22Rv1 (cell line): ENCODE results near the gene THRB.

Experiments
- H3K27ac ChIP-seq: fragments of 450-650 bp; 2 replicates; pipeline ENCODE4 v1.5.1; 2017
- ZFX ChIP-seq: fragments of 450-650 bp; IDR thresholded peaks from 2 replicates; pipeline ENCODE4 v1.6.1; 2017; ENCODE audit warnings: antibody characterized with exemption, borderline replicate concordance
- TF ChIP-seq, protein P1 (sequence below): fragments of 450-650 bp; IDR thresholded peaks from 2 replicates; pipeline ENCODE4 v1.5.1; 2017; ENCODE audit warnings: mild to moderate bottlenecking

Gene THRB

GRCh38 chr3:24377218-24377993 lies 117.2 kb downstream of the THRB start:
- TF ChIP-seq, protein P1, sequence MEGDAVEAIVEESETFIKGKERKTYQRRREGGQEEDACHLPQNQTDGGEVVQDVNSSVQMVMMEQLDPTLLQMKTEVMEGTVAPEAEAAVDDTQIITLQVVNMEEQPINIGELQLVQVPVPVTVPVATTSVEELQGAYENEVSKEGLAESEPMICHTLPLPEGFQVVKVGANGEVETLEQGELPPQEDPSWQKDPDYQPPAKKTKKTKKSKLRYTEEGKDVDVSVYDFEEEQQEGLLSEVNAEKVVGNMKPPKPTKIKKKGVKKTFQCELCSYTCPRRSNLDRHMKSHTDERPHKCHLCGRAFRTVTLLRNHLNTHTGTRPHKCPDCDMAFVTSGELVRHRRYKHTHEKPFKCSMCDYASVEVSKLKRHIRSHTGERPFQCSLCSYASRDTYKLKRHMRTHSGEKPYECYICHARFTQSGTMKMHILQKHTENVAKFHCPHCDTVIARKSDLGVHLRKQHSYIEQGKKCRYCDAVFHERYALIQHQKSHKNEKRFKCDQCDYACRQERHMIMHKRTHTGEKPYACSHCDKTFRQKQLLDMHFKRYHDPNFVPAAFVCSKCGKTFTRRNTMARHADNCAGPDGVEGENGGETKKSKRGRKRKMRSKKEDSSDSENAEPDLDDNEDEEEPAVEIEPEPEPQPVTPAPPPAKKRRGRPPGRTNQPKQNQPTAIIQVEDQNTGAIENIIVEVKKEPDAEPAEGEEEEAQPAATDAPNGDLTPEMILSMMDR: no peak
- no peak overlapping the region for H3K27ac ChIP-seq

GRCh38 chr3:24375947-24376384 lies 118.7 kb downstream of the THRB start:
- TF ChIP-seq, protein P1: no peak
- TF ChIP-seq ZFX: no peak
- H3K27ac ChIP-seq: no peak overlapping the region

DNA sequence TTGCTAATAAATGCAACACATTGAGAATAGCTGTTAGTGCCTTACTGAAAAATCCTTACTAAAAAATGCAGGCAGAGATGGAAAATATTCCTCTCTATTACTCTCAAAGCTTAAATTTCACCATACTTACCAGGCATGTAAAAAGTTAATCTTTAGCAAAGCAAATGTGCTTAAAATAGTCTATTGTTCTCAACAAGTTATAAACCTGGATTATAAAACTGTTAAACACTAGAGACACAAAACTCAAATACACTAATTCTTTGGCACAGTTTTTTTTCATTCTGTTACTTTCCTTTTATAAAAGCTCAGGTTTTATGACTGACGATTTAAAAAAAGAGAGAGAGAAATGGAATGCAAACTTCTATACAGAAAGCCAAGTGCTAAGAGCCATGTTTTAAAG lies 119.8 kb downstream of the THRB start:
- TF ChIP-seq, protein P1: no peak
- TF ChIP-seq ZFX: no peak
- H3K27ac ChIP-seq: no peak overlapping the region

DNA sequence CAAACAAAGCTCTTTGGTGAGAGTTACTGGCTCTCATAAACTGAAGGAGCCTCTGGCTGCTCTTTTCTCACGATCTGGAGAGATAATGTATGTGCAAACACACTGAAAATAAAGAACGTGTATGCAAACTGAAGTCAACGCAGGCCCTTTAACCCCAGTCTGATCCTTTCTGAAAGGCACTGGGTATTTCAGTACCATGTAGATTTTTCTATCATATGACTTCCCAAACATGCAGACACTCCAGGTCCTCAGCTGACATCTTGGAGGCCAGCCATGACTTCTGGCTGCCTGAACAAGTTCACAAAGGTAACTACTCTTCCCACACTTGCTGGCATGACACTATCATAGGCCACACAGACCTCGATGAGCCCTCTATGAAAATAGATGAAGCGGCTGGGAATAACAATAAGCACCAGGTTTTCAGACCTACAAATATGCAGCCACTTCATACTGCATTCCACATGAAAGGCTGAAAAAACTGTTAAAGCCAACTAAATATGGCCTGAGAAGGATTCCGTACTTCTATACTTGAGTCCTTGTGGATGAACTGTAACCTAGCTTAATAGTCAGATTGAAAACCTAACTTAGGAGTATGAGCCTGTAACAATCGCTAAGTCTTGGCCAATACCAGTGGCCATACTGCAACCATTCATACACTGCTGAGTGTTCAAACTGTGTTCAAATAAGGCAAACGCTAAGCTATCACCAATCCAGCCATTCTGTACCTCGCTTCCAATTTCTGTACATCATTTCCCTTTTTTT lies 121.3 kb downstream of the THRB start:
- TF ChIP-seq ZFX: no peak
- TF ChIP-seq, protein P1: no peak
- no peak overlapping the region for H3K27ac ChIP-seq

- TF ChIP-seq ZFX: no peak
- TF ChIP-seq, protein P1: no peak
- H3K27ac ChIP-seq: no peak overlapping the region
These were observed 122.0 kb downstream of the THRB start for GRCh38 chr3:24372559-24373197.

DNA sequence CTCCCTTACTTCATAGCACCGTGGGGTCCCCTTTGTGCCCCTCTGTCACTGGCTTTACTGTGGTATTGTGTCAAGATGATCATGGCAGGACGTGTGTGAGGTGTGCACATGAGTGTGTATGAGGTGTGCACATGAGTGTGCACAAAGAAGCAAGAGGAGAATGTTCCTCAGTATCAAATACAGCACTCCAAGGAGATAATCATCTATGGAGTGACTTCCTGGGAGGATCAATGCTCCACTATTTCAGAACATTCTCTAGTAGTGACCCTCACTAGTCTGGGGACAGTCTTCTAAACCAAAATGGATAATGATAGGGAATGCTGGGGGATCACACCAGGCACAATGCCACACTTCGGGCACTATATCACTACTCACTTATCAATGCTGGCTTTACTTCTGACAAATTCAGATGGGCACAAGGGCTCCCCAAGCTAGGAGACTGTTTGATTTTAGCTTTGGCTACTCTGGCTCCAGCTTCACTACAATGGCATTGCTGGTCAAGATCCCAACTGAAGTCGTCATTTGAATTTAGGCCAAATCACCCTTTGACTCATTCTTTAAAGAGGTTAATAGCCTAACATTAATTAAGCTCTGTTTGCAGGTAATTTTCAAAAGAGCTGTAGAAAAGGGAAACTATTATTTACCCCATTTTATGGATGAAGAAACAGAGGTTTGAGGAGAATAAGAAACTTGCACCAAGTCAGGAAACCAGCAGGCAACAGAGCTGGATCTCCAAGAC lies 124.1 kb downstream of the THRB start:
- H3K27ac ChIP-seq: no peak overlapping the region
- no peak for TF ChIP-seq ZFX
- TF ChIP-seq, protein P1: no peak
